ENCODE measurements around the gene NUTF2. TPM values are rescaled to one million over a fixed set of nuclear protein-coding genes. Genes with fewer than 3 reads are reported as not detected.

NUTF2 gene
- total and polyA plus RNA-seq, 2 donors (not counting 1 experiment from before 2014, with no cell fraction given) = 50.1 to 87.3 TPM

DNA sequence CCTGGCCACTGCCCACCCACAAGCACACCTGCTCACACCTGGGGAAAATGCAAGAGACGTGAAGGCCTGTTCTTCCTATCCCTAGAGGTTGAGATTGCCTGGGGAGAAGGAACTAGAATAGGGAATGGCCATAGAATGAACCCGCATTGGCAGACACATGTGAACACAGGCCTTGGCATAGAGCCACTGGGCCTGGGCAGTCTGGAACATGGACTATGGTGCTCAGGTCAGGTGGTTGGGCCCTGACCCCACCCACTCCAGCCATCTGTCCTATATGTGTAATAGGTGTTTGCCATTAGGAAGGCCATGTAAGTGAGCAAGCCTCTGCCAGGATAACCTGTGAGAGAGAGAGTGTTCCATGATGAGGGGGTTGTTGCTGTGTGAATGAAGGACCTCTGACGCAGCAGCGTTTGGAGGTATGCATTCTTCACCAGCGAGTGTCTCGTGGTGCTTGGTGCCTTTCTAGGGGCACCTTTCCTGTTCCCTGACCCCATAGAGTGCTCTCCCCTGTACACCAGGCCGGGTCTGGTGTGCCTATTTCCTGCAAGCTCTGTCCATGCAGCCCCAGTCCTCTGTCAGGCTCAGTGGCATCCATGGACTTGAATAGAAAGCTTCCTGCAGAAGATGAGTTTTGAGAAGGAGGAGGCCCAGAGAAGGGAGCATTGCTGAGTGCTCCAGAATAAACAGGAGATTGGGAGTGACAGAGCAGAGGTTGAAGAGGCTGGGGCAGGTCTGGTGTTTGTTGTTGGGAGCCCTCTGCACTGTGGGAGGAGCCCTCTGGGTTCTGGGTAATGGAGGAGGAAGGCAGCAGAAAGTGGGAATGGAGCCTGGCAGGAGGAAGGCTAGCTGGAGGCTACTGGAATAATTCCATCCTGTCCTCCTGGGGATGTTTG, 69.3 kb downstream of the NUTF2 start:
- Histone ChIP-seq H3K27ac (ENCODE audit: low read length in 2 of 2) (no peak overlapping the region), H3K9ac (ENCODE audit: low read length) (no peak overlapping the region), H3K4me3 (ENCODE audit: control extremely low read depth in 1 of 5, extremely low read depth in 1 of 5, insufficient read depth in 1 of 5, low read depth in 2 of 5, low read length in 4 of 5) (no peak overlapping the region), H3K79me2 (ENCODE audit: control insufficient read depth, insufficient read depth, low read length) (peaks cover 77% of the 10 kb centered on the region), H2AFZ (ENCODE audit: insufficient read depth, low read depth, low read length, poor library complexity, severe bottlenecking) (no peak overlapping the region), H3K27me3 (replicated peaks in 1 of 4; ENCODE audit: control extremely low read depth in 1 of 4, control insufficient read depth in 3 of 4, insufficient read depth in 4 of 4, low read length in 3 of 4) (no peaks in the 10 kb centered on the region), H4K20me1 (ENCODE audit: control insufficient read depth, insufficient read depth, low read length, poor library complexity, severe bottlenecking) (peaks cover 60% of the 10 kb centered on the region), H3K9me3 (ENCODE audit: control extremely low read depth in 1 of 3, control insufficient read depth in 2 of 3, insufficient read depth in 1 of 3, low read length in 2 of 3) (no peaks in the 10 kb centered on the region), H3K4me2 (replicated peaks; ENCODE audit: low read depth, low read length, poor library complexity, severe bottlenecking) (no peak overlapping the region), H3K36me3 (replicated peaks in 1 of 2; ENCODE audit: control extremely low read depth in 1 of 2, control insufficient read depth in 1 of 2, extremely low read depth in 1 of 2, insufficient read depth in 2 of 2, low read length in 1 of 2) (peaks cover 0 to 26% of the 10 kb centered on the region in 2 experiments), H3K4me1 (ENCODE audit: control insufficient read depth in 2 of 2, insufficient read depth in 2 of 2, low read length in 2 of 2) (no peaks in the 10 kb centered on the region)
- ChIA-PET POLR2A (no interaction called here), CTCF (interaction anchor here (1.0 to 1.2 kb wide), 2 partner anchors 13 to 99 kb away, joined by 3 read pairs; no protein-coding TSS in a partner anchor)
- Mint-ChIP-seq H3K27ac (peak overlapping the region; percentile 32), H3K4me3 (no peak overlapping the region), H3K27me3 (no peaks in the 10 kb centered on the region), H3K4me1 (peaks cover 1% of the 10 kb centered on the region), H3K9me3 (ENCODE audit: insufficient read depth) (no peaks in the 10 kb centered on the region)
- TF ChIP-seq EZH2 (IDR thresholded peaks at IDR 0.05; ENCODE audit: borderline replicate concordance, insufficient read depth, low read depth, low read length, poor library complexity, severe bottlenecking) = no peak
- TF ChIP-seq, protein P1, sequence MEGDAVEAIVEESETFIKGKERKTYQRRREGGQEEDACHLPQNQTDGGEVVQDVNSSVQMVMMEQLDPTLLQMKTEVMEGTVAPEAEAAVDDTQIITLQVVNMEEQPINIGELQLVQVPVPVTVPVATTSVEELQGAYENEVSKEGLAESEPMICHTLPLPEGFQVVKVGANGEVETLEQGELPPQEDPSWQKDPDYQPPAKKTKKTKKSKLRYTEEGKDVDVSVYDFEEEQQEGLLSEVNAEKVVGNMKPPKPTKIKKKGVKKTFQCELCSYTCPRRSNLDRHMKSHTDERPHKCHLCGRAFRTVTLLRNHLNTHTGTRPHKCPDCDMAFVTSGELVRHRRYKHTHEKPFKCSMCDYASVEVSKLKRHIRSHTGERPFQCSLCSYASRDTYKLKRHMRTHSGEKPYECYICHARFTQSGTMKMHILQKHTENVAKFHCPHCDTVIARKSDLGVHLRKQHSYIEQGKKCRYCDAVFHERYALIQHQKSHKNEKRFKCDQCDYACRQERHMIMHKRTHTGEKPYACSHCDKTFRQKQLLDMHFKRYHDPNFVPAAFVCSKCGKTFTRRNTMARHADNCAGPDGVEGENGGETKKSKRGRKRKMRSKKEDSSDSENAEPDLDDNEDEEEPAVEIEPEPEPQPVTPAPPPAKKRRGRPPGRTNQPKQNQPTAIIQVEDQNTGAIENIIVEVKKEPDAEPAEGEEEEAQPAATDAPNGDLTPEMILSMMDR (IDR thresholded peaks at IDR 0.05) = no peak
- WGBS (ENCODE audit: insufficient coverage) = 89% methylated on average over 4 of the region's 7 CpGs
- intact Hi-C loops (cut with micrococcal nuclease) = no loop called here
- ATAC-seq (ENCODE audit: low read depth) = no peak
- no peak for DNase-seq
